Posterior vena cava (tissue), 2 donors: Measurements from ENCODE around the gene SHANK1. TPM values are rescaled to one million over a fixed set of nuclear protein-coding genes. Genes with fewer than 3 reads are reported as not detected.
A peak's percentile ranks its signal among the peaks of the same experiment; 100 is the strongest.

ENCODE experiments used
- DNase-seq: peaks from one replicate; pipeline ENCODE4 v3.0.0-alpha.2; 2020; ENCODE audit warnings: low spot score
- intact Hi-C, 2 donors: fragments of 100-400 bp; cut with DNase I; formaldehyde crosslinking; loops; one replicate each; pipeline versions ENCODE4 v1.14.1 to v1.14.2; 2022 to 2023
- total RNA-seq, 2 donors: library from RNA; stranded (reverse); fragmentation: NEBNext Ultra II Directional; extraction: Animal tissue kit (Norgen Biotek cat#: 25700); gene quantifications; one replicate each; pipeline ENCODE4 v1.2.1, GENCODE V29; 2021
- donor health status: DM: yes; HTN: yes; CAD: no.
- donor health status: DM: yes; HTN: yes; CAD: no.

SHANK1 gene
- total RNA-seq, 2 donors from 2014 or later: 0.19 to 0.37 TPM

DNA sequence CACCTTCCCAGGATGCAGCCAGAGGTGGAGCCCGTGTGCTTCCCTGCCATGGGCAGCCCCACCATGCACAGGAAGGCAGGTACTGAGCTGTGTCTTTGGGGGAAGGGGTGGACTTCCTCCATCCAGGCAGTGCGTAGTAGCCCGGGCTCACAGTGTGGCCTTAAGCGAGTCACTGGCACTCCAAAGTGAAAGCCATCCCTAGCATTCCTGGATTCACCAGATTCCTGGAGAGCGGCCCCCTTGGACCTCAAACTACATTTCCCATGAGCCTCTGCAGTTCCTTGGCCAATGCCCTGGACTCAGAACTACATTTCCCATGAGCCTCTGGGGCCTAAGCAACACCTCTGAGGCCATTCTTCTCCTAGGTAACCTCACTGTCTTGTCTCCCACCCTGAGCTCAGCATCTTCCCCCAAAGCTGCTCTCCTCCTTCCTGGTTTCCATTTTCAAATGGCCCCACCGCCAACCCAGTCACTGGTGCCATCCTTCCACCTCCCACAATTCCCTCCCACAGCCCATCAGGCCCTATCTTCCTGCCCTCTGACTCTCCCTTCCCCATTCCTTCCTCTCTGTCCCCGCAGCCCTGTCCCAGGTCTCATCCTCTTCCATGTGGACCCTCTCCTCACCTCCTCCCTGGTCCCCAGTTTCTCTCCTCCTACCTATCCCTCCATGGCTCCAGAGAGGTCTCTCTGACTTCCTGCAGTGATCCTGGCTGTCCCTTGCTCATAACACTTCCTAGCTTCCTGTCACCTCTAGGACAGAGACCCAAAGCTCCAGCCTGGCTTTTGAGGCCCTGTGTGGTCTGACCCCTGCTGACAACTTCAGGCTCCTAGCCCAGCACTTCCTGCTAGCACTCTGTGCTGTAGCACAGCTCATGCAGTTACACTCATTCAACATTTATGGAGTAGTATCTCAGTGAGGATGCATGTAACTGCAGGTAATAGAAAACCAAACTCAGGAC lies 69.9 kb downstream of the SHANK1 start, which contains the start of gene C19orf81:
TSS of gene C19orf81 (plus strand) at position 13 of the 959 bp plus-strand sequence. CDS start at position 13, 0 bp downstream.
- intact Hi-C loops: no loop called here
- DNase-seq: no peak

DNA sequence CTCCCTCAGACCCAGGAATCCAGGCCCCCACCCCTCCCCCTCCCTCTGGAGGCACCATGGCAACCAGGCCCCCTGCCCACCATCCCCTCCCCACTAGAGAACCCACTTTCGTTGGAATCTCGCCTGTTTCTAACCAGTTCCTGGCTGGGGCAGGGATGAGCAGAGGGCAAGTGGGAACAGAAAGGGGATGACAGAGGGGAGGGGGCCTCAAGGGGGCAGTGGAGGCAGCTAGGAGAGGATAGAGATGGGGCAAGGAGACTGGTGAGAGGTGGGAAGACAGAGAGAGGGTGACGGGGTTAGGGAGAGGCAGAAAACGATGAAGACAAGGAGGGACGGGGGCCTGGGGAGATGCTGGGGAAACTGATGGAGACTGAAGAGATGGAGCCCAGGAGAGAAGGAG lies 70.9 kb downstream of the SHANK1 start:
- intact Hi-C loops: no loop called here
- no peak for DNase-seq

DNA sequence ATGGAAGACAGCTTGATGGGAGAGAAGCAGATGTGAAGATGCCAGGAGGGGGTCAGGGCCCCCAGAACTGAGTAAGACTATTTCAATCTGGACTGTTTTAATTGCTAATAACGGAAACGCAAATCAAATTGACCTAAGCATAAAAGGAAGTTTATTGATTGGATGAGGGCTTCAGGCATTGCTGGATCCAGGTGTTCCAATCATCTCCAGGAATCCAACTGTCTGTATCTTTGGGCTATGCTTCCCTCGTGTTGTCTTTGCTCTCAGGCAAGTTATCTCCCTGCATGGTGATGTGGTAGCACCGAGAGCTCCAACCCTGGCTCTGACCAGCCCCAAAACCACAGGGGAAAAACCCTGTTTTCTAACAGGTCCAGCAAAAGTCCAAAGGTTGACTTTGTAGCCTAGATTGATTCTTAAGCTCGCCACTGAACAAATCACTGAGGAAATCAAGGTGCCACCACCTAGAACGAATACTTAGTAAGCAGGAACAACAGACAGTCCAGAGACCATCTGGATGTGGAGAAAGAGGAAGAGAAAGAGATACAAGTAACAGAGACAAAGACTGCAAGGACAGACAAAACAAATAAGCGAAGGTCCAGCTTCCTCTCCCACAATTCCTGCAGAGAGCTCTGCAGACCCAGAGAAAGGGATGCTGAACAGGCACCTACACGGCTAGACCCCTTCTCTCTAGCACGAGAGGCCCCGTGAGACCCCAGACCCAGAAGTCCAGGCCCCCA lies 71.6 kb downstream of the SHANK1 start:
- intact Hi-C loops: no loop called here
- no peak for DNase-seq

DNA sequence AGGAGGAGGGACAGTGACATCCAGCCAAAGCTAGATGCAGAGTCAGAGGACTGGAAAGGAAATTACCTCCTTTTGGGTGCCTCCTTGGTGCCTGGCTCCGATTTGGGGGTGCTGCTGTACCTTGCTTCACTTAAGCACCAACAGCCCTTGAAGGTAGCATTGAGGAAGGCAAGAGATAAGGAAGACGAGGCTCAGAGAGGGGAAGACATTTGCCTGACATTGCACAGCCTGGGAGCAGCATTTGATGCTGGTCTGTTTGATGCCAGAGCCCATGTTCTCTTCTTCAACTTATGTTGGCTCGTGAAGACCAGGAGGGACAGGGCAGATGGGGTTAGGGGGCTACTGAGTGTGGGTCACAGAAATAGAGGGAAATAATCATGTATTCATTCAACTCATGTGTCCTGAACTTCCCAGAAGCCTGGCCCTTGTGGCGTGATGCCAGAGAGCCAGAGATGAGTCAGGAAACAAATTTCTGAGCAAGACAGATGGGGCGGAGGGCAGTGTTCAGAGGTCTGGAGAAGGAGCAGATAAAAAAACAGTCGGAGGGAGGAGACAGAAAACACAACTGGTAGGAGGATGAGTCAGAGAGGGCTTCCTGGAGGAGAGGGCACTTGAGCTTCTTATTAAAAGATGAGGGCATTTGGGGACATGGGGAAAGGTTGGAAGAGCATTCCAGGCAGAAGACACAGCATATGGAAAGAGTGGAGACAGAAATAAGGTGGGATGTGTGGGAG lies 73.4 kb downstream of the SHANK1 start:
- no peak for DNase-seq
- intact Hi-C loops: no loop called here

GRCh38 chr19:50645107-50645506 lies 74.5 kb downstream of the SHANK1 start:
- no peak for DNase-seq
- intact Hi-C loops: no loop called here

- no peak for DNase-seq
- intact Hi-C loops: no loop called here
Observed at GRCh38 chr19:50644315-50644915, 75.2 kb downstream of the SHANK1 start.

- intact Hi-C loops: no loop called here
- no peak for DNase-seq
Observed at GRCh38 chr19:50640368-50640767, 79.2 kb downstream of the SHANK1 start.

DNA sequence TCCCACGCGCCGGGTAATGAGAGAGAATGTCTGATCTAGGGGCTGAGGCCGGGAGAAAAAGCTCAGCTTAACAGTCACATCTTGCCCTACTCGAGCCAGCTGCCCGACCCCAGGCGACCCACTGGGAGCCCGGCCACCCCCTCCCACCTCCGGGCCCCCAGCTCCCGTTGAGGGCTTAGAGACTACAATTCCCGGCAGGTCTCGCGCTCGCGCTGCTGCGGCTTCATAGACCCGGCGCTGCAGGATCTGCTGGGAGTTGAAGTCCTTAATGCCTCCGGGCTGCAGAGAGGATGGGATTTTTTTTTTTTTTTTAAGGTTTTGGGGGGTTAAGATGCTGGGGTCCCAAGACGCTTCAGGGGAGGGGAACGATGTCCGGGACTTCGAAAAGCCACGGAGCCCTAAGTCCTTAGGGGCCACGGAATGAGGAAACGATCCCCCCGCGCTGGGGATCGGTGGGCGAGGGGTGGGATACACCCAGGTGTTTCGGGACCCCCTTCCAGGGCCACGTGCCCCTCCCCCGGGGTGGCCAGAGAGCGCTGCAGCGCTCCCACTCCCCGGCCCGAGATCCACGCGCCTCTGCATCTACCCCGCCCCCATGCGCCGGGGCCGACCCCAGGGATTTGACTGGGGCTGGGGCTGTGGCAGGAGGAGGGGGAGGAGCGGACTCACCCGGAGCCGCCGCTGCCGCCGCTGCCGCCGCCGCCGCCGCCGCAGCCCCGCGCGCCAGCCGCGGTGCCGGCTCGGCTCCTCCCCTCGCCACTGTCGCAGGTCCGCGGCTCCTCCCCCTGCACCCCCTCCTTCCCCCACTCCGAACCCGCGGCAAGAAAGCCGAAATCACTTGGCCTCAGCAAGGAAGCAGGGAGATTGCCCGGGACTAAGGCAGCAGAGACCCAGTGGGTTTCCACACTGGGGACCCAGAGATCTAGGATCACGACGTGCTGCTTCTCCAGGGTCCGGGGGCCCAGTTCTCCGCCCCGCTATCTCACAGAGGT lies 80.2 kb downstream of the SHANK1 start, which contains the start of gene SYT3:
TSS of gene SYT3 (minus strand) at position 761 of the 992 bp plus-strand sequence. CDS start 2,470 bp downstream, outside the sequence.
- peak; percentile 74 for DNase-seq
- intact Hi-C loops: no loop called here

- intact Hi-C loops: no loop called here
- DNase-seq: peak; percentile 24
Observed at GRCh38 chr19:50638600-50638999, 81.0 kb downstream of the SHANK1 start.

DNA sequence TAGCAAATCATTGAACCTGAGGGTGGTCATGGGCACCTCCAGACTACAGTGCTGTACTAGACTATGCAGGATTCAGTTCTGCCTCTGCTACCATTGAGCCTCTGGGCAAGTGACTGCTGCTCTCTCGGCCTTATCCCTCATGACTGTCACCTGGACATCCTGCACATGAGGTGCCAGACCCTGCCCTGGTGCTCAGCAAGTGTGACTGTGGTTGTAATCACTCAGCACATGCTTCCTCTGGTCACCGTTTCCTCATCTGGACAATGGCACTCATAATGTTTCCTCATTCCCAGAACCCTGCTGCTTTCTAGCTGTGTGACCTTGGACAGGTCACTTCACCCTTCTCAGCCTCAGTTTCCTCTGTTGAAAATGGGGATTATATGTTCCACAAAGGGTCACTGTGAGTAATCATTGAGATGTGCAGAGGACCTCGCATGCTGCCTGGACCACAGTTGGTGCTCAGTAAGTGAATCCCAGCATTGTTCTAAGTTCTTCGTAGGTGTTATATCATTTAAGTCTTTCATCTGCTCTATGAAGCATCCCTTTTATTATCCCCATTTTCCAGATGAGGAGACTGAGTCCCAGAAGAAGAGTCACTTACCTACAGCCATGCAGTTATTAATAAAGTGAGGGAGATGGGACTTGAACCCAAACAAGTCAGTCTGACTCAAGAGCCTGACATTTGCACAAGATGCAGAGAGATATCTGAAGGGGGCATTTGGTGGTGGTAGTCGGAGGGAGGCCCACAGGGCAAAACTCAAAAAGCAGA lies 83.1 kb downstream of the SHANK1 start:
- intact Hi-C loops: no loop called here
- peak; percentile 34 for DNase-seq

DNA sequence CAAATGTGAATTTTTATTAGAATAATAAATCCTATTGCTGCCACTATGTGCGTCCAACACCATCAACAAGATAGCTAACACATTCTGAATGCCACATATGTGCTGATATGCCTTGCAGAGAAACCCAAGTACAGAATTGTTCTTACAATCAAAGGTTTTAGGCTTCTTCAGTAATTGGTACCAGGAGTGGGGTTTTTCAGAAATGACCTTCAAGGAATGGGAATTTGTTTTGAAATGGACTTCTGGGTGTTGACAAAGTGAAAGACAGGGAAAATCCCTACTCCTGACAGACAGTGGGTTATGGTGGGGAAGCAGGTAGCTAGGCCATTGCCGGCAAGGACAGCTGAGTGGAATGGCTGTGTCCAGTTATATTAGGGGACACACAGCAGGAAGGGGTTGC lies 85.6 kb downstream of the SHANK1 start:
- no peak for DNase-seq
- intact Hi-C loops: loop anchor here in 1 of 2 donors (1.0 kb wide), 1 partner anchor 27 kb away; no protein-coding TSS in a partner anchor

DNA sequence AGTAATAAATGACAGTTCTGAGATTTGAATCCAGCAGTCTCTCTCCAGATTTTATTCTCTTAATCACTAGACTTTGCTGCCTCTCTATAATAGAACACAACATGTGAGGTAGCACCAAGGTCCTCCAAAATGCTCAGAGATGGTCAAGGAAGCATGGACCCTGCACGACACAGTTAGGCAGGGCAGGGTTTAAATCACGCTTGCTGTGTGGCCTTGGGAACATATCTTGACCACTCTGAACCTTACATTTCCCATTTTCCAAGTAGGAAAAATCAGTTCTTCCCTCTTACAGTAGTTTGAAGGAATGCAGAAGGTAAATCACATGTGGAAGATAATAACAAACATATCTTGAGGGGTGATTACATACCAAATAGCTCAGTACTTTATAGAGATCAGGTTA lies 86.2 kb downstream of the SHANK1 start:
- intact Hi-C loops: no loop called here
- DNase-seq: no peak

- peak; percentile 66 for DNase-seq
- intact Hi-C loops: no loop called here
Observed at GRCh38 chr19:50632151-50632835, 87.3 kb downstream of the SHANK1 start.

GRCh38 chr19:50629801-50630200 lies 89.8 kb downstream of the SHANK1 start:
- DNase-seq: peak; percentile 47
- intact Hi-C loops: no loop called here

- DNase-seq: peak; percentile 46
- intact Hi-C loops: no loop called here
Observed at GRCh38 chr19:50629194-50629593, 90.4 kb downstream of the SHANK1 start.

- intact Hi-C loops: no loop called here
- DNase-seq: no peak
Observed at GRCh38 chr19:50628551-50628950, 91.1 kb downstream of the SHANK1 start.

GRCh38 chr19:50628146-50628545 lies 91.5 kb downstream of the SHANK1 start:
- DNase-seq: peak; percentile 31
- intact Hi-C loops: no loop called here
